ENCODE measurements around the gene VTI1A. TPM values are rescaled to one million over a fixed set of nuclear protein-coding genes. Genes with fewer than 3 reads are reported as not detected.

VTI1A gene
- total and polyA plus RNA-seq, 4 donors: 5.5 to 26.9 (median 13.1) TPM

DNA sequence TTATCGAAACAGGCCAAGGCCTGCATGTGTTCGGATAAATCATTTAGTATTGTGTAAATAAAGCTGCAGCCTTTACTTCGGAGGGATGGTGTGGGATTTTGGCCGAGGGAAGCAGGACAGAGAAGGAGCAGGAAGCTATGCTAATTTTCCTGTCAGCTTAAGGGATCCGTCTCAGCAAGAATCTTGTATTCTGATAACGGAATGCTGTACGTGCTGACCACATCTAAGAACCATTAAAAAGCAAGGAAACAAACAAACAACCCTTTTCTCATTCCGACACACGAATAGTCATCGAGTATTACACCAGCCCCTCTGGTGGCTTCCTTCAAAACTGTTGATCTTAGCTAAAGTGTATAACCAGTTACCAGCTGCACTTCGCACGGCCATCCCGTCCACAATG is 369.9 kb downstream of the VTI1A start:
- no peak for TF ChIP-seq RXRA (IDR thresholded peaks at IDR 0.05)
- Histone ChIP-seq H3K9me3 (ENCODE audit: control insufficient read depth in 4 of 4, low read length in 3 of 4) (no peaks in the 10 kb centered on the region), H3K4me3 (ENCODE audit: low read depth in 1 of 3, low read length in 3 of 3) (no peak overlapping the region), H3K9ac (ENCODE audit: low read depth in 1 of 2, low read length in 2 of 2) (no peak overlapping the region), H3K27ac (ENCODE audit: low read depth in 1 of 2, low read length in 2 of 2) (peak overlapping the region in 1 of 2 donors; percentile 74), H3K36me3 (ENCODE audit: control insufficient read depth in 4 of 4, insufficient read depth in 3 of 4, low read depth in 1 of 4, low read length in 3 of 4) (no peaks in the 10 kb centered on the region), H3K4me1 (ENCODE audit: control insufficient read depth in 4 of 4, insufficient read depth in 4 of 4, low read length in 3 of 4) (peaks cover 4 to 31% (median 5%) of the 10 kb centered on the region in 4 donors), H3K27me3 (ENCODE audit: control insufficient read depth in 4 of 4, insufficient read depth in 4 of 4, low read length in 3 of 4) (no peaks in the 10 kb centered on the region)
- DNase-seq (ENCODE audit: low spot score): no peak
- 71% methylated on average over 13 of the region's 13 CpGs for WGBS

DNA sequence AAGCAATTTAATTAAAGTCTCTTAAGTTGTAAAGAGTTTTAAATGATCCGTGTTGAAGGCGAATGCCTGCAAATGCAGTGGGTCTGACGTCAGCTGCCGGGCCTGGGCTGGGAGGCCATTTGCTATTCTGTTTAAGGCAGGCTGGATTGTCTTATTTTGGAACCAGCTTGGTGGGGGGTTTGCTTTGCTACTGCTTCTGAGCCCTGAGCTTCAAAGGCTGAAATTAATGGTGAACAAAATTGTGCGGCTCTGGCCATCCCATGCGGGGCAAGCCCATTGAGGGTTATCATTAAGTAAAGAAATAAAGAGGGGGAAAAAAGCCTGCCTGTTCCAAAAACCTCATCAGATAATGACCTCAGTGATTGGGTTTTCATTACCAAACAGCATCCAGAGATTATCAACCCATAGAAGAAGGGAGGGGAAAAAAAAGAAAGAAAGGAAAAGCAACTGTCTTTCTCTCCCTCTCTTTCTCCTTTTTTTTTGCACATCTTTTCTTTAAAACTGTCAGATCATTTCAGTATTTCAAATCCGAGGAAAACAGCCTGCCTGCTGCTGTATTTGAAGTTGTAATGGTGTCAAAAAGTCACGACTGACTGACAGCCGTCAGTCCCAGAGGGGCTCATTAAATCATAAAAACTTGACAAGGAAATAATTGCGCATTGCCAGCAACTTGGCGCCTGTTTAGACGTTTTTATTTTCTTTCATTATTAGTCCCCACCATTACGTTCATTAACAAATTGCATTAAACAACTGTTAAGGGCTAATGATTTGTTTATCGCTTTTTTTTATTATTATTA is 371.2 kb downstream of the VTI1A start:
- H3K4me1 ChIP-seq (ENCODE audit: control insufficient read depth in 4 of 4, insufficient read depth in 4 of 4, low read length in 3 of 4): peaks cover 4 to 31% (median 5%) of the 10 kb centered on the region in 4 donors
- WGBS: 94% methylated on average over 14 of the region's 14 CpGs
- H3K27me3 ChIP-seq (ENCODE audit: control insufficient read depth in 4 of 4, insufficient read depth in 4 of 4, low read length in 3 of 4): no peaks in the 10 kb centered on the region
- H3K9me3 ChIP-seq (ENCODE audit: control insufficient read depth in 4 of 4, low read length in 3 of 4): no peaks in the 10 kb centered on the region
- H3K27ac ChIP-seq (ENCODE audit: low read depth in 1 of 2, low read length in 2 of 2): no peak overlapping the region
- TF ChIP-seq, protein P1, sequence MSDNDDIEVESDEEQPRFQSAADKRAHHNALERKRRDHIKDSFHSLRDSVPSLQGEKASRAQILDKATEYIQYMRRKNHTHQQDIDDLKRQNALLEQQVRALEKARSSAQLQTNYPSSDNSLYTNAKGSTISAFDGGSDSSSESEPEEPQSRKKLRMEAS (IDR thresholded peaks at IDR 0.05): no peak
- TF ChIP-seq JUND (IDR thresholded peaks at IDR 0.05) (no peak), HNF4A (conservative IDR thresholded peaks at IDR 0.05) (no peak), EGR1 (IDR thresholded peaks at IDR 0.05; ENCODE audit: low read depth in 2 of 2) (no peak), RAD21 (IDR thresholded peaks at IDR 0.05) (no peak), NR2F2 (IDR thresholded peaks at IDR 0.05) (no peak), FOXA2 (IDR thresholded peaks at IDR 0.05) (no peak), GABPA (IDR thresholded peaks at IDR 0.05 in 1 of 2, conservative IDR thresholded peaks at IDR 0.05 in 1 of 2) (no peak), HNF4G (IDR thresholded peaks at IDR 0.05) (no peak), SP1 (IDR thresholded peaks at IDR 0.05) (no peak), YY1 (IDR thresholded peaks at IDR 0.05) (no peak), FOXA1 (IDR thresholded peaks at IDR 0.05) (no peak), RXRA (IDR thresholded peaks at IDR 0.05) (no peak)
- TF ChIP-seq, protein P2, sequence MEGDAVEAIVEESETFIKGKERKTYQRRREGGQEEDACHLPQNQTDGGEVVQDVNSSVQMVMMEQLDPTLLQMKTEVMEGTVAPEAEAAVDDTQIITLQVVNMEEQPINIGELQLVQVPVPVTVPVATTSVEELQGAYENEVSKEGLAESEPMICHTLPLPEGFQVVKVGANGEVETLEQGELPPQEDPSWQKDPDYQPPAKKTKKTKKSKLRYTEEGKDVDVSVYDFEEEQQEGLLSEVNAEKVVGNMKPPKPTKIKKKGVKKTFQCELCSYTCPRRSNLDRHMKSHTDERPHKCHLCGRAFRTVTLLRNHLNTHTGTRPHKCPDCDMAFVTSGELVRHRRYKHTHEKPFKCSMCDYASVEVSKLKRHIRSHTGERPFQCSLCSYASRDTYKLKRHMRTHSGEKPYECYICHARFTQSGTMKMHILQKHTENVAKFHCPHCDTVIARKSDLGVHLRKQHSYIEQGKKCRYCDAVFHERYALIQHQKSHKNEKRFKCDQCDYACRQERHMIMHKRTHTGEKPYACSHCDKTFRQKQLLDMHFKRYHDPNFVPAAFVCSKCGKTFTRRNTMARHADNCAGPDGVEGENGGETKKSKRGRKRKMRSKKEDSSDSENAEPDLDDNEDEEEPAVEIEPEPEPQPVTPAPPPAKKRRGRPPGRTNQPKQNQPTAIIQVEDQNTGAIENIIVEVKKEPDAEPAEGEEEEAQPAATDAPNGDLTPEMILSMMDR (IDR thresholded peaks at IDR 0.05; ENCODE audit: low read depth, low read length, missing input control): no peak
- TF ChIP-seq, protein P3, sequence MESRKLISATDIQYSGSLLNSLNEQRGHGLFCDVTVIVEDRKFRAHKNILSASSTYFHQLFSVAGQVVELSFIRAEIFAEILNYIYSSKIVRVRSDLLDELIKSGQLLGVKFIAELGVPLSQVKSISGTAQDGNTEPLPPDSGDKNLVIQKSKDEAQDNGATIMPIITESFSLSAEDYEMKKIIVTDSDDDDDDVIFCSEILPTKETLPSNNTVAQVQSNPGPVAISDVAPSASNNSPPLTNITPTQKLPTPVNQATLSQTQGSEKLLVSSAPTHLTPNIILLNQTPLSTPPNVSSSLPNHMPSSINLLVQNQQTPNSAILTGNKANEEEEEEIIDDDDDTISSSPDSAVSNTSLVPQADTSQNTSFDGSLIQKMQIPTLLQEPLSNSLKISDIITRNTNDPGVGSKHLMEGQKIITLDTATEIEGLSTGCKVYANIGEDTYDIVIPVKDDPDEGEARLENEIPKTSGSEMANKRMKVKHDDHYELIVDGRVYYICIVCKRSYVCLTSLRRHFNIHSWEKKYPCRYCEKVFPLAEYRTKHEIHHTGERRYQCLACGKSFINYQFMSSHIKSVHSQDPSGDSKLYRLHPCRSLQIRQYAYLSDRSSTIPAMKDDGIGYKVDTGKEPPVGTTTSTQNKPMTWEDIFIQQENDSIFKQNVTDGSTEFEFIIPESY (IDR thresholded peaks at IDR 0.05): no peak
- TF ChIP-seq, protein P4, sequence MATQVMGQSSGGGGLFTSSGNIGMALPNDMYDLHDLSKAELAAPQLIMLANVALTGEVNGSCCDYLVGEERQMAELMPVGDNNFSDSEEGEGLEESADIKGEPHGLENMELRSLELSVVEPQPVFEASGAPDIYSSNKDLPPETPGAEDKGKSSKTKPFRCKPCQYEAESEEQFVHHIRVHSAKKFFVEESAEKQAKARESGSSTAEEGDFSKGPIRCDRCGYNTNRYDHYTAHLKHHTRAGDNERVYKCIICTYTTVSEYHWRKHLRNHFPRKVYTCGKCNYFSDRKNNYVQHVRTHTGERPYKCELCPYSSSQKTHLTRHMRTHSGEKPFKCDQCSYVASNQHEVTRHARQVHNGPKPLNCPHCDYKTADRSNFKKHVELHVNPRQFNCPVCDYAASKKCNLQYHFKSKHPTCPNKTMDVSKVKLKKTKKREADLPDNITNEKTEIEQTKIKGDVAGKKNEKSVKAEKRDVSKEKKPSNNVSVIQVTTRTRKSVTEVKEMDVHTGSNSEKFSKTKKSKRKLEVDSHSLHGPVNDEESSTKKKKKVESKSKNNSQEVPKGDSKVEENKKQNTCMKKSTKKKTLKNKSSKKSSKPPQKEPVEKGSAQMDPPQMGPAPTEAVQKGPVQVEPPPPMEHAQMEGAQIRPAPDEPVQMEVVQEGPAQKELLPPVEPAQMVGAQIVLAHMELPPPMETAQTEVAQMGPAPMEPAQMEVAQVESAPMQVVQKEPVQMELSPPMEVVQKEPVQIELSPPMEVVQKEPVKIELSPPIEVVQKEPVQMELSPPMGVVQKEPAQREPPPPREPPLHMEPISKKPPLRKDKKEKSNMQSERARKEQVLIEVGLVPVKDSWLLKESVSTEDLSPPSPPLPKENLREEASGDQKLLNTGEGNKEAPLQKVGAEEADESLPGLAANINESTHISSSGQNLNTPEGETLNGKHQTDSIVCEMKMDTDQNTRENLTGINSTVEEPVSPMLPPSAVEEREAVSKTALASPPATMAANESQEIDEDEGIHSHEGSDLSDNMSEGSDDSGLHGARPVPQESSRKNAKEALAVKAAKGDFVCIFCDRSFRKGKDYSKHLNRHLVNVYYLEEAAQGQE (IDR thresholded peaks at IDR 0.05): no peak
- TF ChIP-seq, protein P5, sequence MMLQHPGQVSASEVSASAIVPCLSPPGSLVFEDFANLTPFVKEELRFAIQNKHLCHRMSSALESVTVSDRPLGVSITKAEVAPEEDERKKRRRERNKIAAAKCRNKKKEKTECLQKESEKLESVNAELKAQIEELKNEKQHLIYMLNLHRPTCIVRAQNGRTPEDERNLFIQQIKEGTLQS (IDR thresholded peaks at IDR 0.05): no peak
- no peak overlapping the region for H3K4me3 ChIP-seq (ENCODE audit: low read depth in 1 of 3, low read length in 3 of 3)
- no peaks in the 10 kb centered on the region for H3K36me3 ChIP-seq (ENCODE audit: control insufficient read depth in 4 of 4, insufficient read depth in 3 of 4, low read depth in 1 of 4, low read length in 3 of 4)
- no peak overlapping the region for H3K9ac ChIP-seq (ENCODE audit: low read depth in 1 of 2, low read length in 2 of 2)
- no peak for DNase-seq (ENCODE audit: low spot score)

Measured in liver (tissue), 9 donors.